B cell (primary cell): Measurements from ENCODE around the gene DCST2. TPM values are rescaled to one million over a fixed set of nuclear protein-coding genes. Genes with fewer than 3 reads are reported as not detected.

Experiments
- ATAC-seq: fragments of 200-7000 bp; cut with Tn5 transposase; one replicate; pipeline ENCODE4 v1.10.0; 2021; ENCODE audit warnings: low read depth, mild to moderate bottlenecking, moderate number of reproducible peaks, moderate library complexity
- CTCF ChIA-PET: fragments of 350-600 bp; sonication (Branson Sonifier 250); formaldehyde crosslinking; loops from one replicate; lab custom pipeline; 2021; ENCODE audit warnings: antibody characterized with exemption, inconsistent platforms; lab: Charles Lee
- POLR2A ChIA-PET: fragments of 350-600 bp; sonication (Branson Sonifier 250); formaldehyde crosslinking; loops from one replicate; lab custom pipeline; 2021; ENCODE audit warnings: antibody characterized with exemption; lab: Charles Lee
- DNase-seq: peaks from one replicate; pipeline ENCODE4 v3.0.0; 2013
- H2AFZ ChIP-seq: 2 replicates; pipeline ENCODE4 v1.6.1; 2012; ENCODE audit warnings: mild to moderate bottlenecking, low read depth, low read length; ENCODE audit not compliant: insufficient read depth, poor library complexity, severe bottlenecking
- H3K27ac ChIP-seq, 2 donors: 1 replicate in 1 of 2; 2 replicates in 1 of 2; pipeline ENCODE4 v1.5.1; 2012 to 2013; ENCODE audit warnings: low read length in 2 of 2, mild to moderate bottlenecking in 2 of 2, moderate library complexity in 1 of 2
- H3K27me3 ChIP-seq, 4 experiments: fragments of 200-600 bp in 1 of 4; sonication (generic) in 1 of 4; replicated peaks in 1 of 4; 1 replicate in 2 of 4; 2 replicates in 2 of 4; pipeline versions ENCODE4 v1.6.1 to v1.7.0; 2013 to 2016; ENCODE audit warnings: low read length in 3 of 4, mild to moderate bottlenecking in 2 of 4, mixed read lengths in 1 of 4, moderate library complexity in 1 of 4; ENCODE audit not compliant: insufficient read depth in 4 of 4, control insufficient read depth in 3 of 4; ENCODE audit errors: control extremely low read depth in 1 of 4
- H3K36me3 ChIP-seq, 2 experiments: replicated peaks in 1 of 2; 1 replicate in 1 of 2; 2 replicates in 1 of 2; pipeline versions ENCODE4 v1.6.1 to v1.7.1; 2013; ENCODE audit warnings: low read length in 1 of 2; ENCODE audit not compliant: insufficient read depth in 2 of 2, control insufficient read depth in 1 of 2; ENCODE audit errors: control extremely low read depth in 1 of 2, extremely low read depth in 1 of 2
- H3K4me1 ChIP-seq, 2 donors: fragments of 200-600 bp in 1 of 2; sonication (generic) in 1 of 2; 1 replicate in 1 of 2; 2 replicates in 1 of 2; pipeline versions ENCODE4 v1.5.1 to v1.6.1; 2013 to 2017; ENCODE audit warnings: low read length in 2 of 2; ENCODE audit not compliant: control insufficient read depth in 2 of 2, insufficient read depth in 2 of 2
- H3K4me2 ChIP-seq: replicated peaks from 2 replicates; pipeline ENCODE3; 2012; ENCODE audit warnings: mild to moderate bottlenecking, low read depth, low read length; ENCODE audit not compliant: poor library complexity, severe bottlenecking
- H3K4me3 ChIP-seq, 5 experiments: fragments of 200-600 bp in 1 of 5; sonication (generic) in 1 of 5; 1 replicate in 3 of 5; 2 replicates in 2 of 5; pipeline versions ENCODE4 v1.5.1 to v1.7.0; 2011 to 2016; ENCODE audit warnings: low read length in 4 of 5, mild to moderate bottlenecking in 4 of 5, low read depth in 2 of 5, control low read depth in 1 of 5, moderate library complexity in 1 of 5; ENCODE audit not compliant: insufficient read depth in 1 of 5; ENCODE audit errors: control extremely low read depth in 1 of 5, extremely low read depth in 1 of 5
- H3K79me2 ChIP-seq: fragments of 200-600 bp; sonication (generic); one replicate; pipeline ENCODE4 v1.6.0; 2016; ENCODE audit warnings: low read length; ENCODE audit not compliant: control insufficient read depth, insufficient read depth
- H3K9ac ChIP-seq: fragments of 200-600 bp; sonication (generic); 2 replicates; pipeline ENCODE4 v1.6.1; 2017; ENCODE audit warnings: mild to moderate bottlenecking, low read length, moderate library complexity
- H3K9me3 ChIP-seq, 3 donors: one replicate each; pipeline versions ENCODE4 v1.6.1 to v1.7.1; 2013; ENCODE audit warnings: low read length in 2 of 3; ENCODE audit not compliant: control insufficient read depth in 2 of 3, insufficient read depth in 1 of 3; ENCODE audit errors: control extremely low read depth in 1 of 3
- H4K20me1 ChIP-seq: 2 replicates; pipeline ENCODE4 v1.6.0; 2012; ENCODE audit warnings: mild to moderate bottlenecking, low read length; ENCODE audit not compliant: insufficient read depth, control insufficient read depth, poor library complexity, severe bottlenecking
- H3K27ac Mint-ChIP-seq: one replicate; pipeline ENCODE4 v1.8.0; 2021; ENCODE audit warnings: mixed read lengths
- H3K27me3 Mint-ChIP-seq: one replicate; pipeline ENCODE4 v1.8.0; 2021; ENCODE audit warnings: mixed read lengths
- H3K4me1 Mint-ChIP-seq: one replicate; pipeline ENCODE4 v1.8.0; 2021; ENCODE audit warnings: mixed read lengths
- H3K4me3 Mint-ChIP-seq: one replicate; pipeline ENCODE4 v1.8.0; 2021; ENCODE audit warnings: mixed read lengths
- H3K9me3 Mint-ChIP-seq: one replicate; pipeline ENCODE4 v1.8.0; 2022; ENCODE audit warnings: mixed read lengths; ENCODE audit not compliant: insufficient read depth
- EZH2 ChIP-seq: IDR thresholded peaks from 2 replicates; pipeline ENCODE4 v1.6.1; 2012; ENCODE audit warnings: borderline replicate concordance, low read depth, mild to moderate bottlenecking, moderate library complexity, low read length; ENCODE audit not compliant: insufficient read depth, poor library complexity, severe bottlenecking
- WGBS: methylation state at CpG from one replicate; pipeline ENCODE4 v1.1.5; 2013; ENCODE audit warnings: missing lambda C conversion rate; ENCODE audit not compliant: insufficient coverage; 5-methylcytosine and 5-hydroxymethylcytosine counted together
- intact Hi-C: fragments of 100-400 bp; cut with micrococcal nuclease; formaldehyde crosslinking; loops from one replicate; pipeline ENCODE4 v1.10.0; 2022
- polyA plus RNA-seq: library from polyadenylated mRNA; depleted of rRNA; stranded (reverse); fragments of >200 nt; gene quantifications from 2 replicates; pipeline ENCODE4 v1.2.3, GENCODE V29; 2012
- total RNA-seq, 2 donors: library from RNA; stranded (reverse); fragments of 120-200 nt in 1 of 2; gene quantifications; 1 replicate in 1 of 2; 2 replicates in 1 of 2; pipeline versions ENCODE4 v1.2.3 to v1.2.4, GENCODE V29; 2013 to 2022
- TF ChIP-seq, protein P1 (sequence below): fragments of 200-600 bp; IDR thresholded peaks from one replicate; pipeline ENCODE4 v1.8.0; 2022; ENCODE audit warnings: antibody characterized with exemption, mild to moderate bottlenecking

The DCST2 gene
- total and polyA plus RNA-seq, 2 donors (not counting 1 experiment from before 2014, with no cell fraction given) = 0.89 to 5.4 TPM

- ChIA-PET CTCF (interaction anchor here (0.9 to 8.7 kb wide), 4 partner anchors 7 to 48 kb away, joined by 3 to 110 read pairs (median 20); partner anchors contain the start of gene PYGO2), POLR2A (no interaction called here)
- Histone ChIP-seq H3K27ac (peak overlapping the region in 1 of 2 donors; percentile 14), H3K4me1 (peaks cover 13 to 33% of the 10 kb centered on the region in 2 donors), H4K20me1 (peaks cover 39% of the 10 kb centered on the region), H3K79me2 (peaks cover 71% of the 10 kb centered on the region), H3K9ac (no peak overlapping the region), H3K9me3 (no peaks in the 10 kb centered on the region), H2AFZ (no peak overlapping the region), H3K4me3 (no peak overlapping the region), H3K27me3 (no peaks in the 10 kb centered on the region), H3K4me2 (no peak overlapping the region), H3K36me3 (peaks cover 2 to 52% of the 10 kb centered on the region in 2 experiments)
- ATAC-seq = no peak
- H3K27ac Mint-ChIP-seq = no peak overlapping the region
- DNase-seq = no peak
- intact Hi-C loops = loop anchor here (5.0 kb wide), 1 partner anchor 202 kb away; the partner anchor contains the start of genes KRTCAP2 and TRIM46
- no peaks in the 10 kb centered on the region for H3K9me3 Mint-ChIP-seq
- no peak for TF ChIP-seq EZH2
- TF ChIP-seq, protein P1, sequence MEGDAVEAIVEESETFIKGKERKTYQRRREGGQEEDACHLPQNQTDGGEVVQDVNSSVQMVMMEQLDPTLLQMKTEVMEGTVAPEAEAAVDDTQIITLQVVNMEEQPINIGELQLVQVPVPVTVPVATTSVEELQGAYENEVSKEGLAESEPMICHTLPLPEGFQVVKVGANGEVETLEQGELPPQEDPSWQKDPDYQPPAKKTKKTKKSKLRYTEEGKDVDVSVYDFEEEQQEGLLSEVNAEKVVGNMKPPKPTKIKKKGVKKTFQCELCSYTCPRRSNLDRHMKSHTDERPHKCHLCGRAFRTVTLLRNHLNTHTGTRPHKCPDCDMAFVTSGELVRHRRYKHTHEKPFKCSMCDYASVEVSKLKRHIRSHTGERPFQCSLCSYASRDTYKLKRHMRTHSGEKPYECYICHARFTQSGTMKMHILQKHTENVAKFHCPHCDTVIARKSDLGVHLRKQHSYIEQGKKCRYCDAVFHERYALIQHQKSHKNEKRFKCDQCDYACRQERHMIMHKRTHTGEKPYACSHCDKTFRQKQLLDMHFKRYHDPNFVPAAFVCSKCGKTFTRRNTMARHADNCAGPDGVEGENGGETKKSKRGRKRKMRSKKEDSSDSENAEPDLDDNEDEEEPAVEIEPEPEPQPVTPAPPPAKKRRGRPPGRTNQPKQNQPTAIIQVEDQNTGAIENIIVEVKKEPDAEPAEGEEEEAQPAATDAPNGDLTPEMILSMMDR = no peak
- peaks cover 27% of the 10 kb centered on the region for H3K4me1 Mint-ChIP-seq
- H3K27me3 Mint-ChIP-seq = no peaks in the 10 kb centered on the region
- H3K4me3 Mint-ChIP-seq = no peak overlapping the region
- WGBS = 71% methylated on average over 10 of the region's 22 CpGs
Observed at GRCh38 chr1:154969860-154970452, 63.6 kb downstream of the DCST2 start.

- no peak overlapping the region for H3K27ac ChIP-seq
- H3K27me3 Mint-ChIP-seq = no peaks in the 10 kb centered on the region
- peak overlapping the region; percentile 71 for H3K27ac Mint-ChIP-seq
- H3K27me3 ChIP-seq = no peaks in the 10 kb centered on the region
- H3K4me3 Mint-ChIP-seq = no peak overlapping the region
- ATAC-seq (no peak), DNase-seq (no peak)
- TF ChIP-seq, protein P1 = no peak
- no peak for TF ChIP-seq EZH2
- intact Hi-C loops = no loop called here
- WGBS = 100% methylated on average over 1 of the region's 5 CpGs
- peaks cover 39% of the 10 kb centered on the region for H4K20me1 ChIP-seq
- no peak overlapping the region for H3K4me3 ChIP-seq
- no peaks in the 10 kb centered on the region for H3K9me3 Mint-ChIP-seq
- POLR2A ChIA-PET = no interaction called here
- CTCF ChIA-PET = interaction anchor here (0.8 kb wide), 1 partner anchor 48 kb away, joined by 3 read pairs; no protein-coding TSS in a partner anchor
- peaks cover 27% of the 10 kb centered on the region for H3K4me1 Mint-ChIP-seq
- peaks cover 76% of the 10 kb centered on the region for H3K79me2 ChIP-seq
- no peaks in the 10 kb centered on the region for H3K9me3 ChIP-seq
- H2AFZ ChIP-seq = no peak overlapping the region
- H3K4me2 ChIP-seq = no peak overlapping the region
- peaks cover 13 to 33% of the 10 kb centered on the region in 2 donors for H3K4me1 ChIP-seq
- no peak overlapping the region for H3K9ac ChIP-seq
- peaks cover 6 to 56% of the 10 kb centered on the region in 2 experiments for H3K36me3 ChIP-seq
Observed at GRCh38 chr1:154969246-154969645, 64.3 kb downstream of the DCST2 start.
